GM23338 (cell line): ENCODE data around the gene FRY. TPM values are rescaled to one million over a fixed set of nuclear protein-coding genes. Genes with fewer than 3 reads are reported as not detected.

Source experiments
- ATAC-seq: fragments of 200-7000 bp; cut with Tn5 transposase; 3 replicates; pipeline ENCODE4 v1.9.1; 2020
- DNase-seq: peaks from one replicate; pipeline ENCODE4 v3.0.0-alpha.2; 2015; ENCODE audit warnings: low spot score
- H2AFZ ChIP-seq: fragments of 200-600 bp; sonication (generic); 2 replicates; pipeline ENCODE4 v1.8.0; 2016; ENCODE audit warnings: antibody characterized with exemption, mild to moderate bottlenecking, moderate library complexity
- H3F3A ChIP-seq: fragments of 200-600 bp; sonication (generic); replicated peaks from 2 replicates; pipeline ENCODE4 v1.8.0; 2017; ENCODE audit warnings: antibody characterized with exemption, mixed run types, low read depth
- H3K27ac ChIP-seq: fragments of 200-600 bp; sonication (generic); 2 replicates; pipeline ENCODE4 v1.6.1; 2016; ENCODE audit warnings: low read depth
- H3K27me3 ChIP-seq: fragments of 200-600 bp; sonication (generic); 2 replicates; pipeline ENCODE4 v1.8.0; 2016; ENCODE audit warnings: mild to moderate bottlenecking, mixed run types, moderate library complexity; ENCODE audit not compliant: insufficient read depth
- H3K36me3 ChIP-seq: fragments of 200-600 bp; sonication (generic); 2 replicates; pipeline ENCODE4 v1.8.0; 2016; ENCODE audit warnings: mild to moderate bottlenecking; ENCODE audit not compliant: insufficient read depth
- H3K4me1 ChIP-seq: fragments of 200-600 bp; sonication (generic); 2 replicates; pipeline ENCODE4 v1.8.0; 2016; ENCODE audit warnings: mild to moderate bottlenecking, moderate library complexity; ENCODE audit not compliant: insufficient read depth
- H3K4me2 ChIP-seq: fragments of 200-600 bp; sonication (generic); 2 replicates; pipeline ENCODE4 v1.7.1; 2017; ENCODE audit warnings: mixed run types
- H3K4me3 ChIP-seq: fragments of 200-600 bp; sonication (generic); 2 replicates; pipeline ENCODE4 v1.6.1; 2016; ENCODE audit warnings: mixed run types
- H3K79me2 ChIP-seq: fragments of 200-600 bp; sonication (generic); replicated peaks from 2 replicates; pipeline ENCODE4 v1.8.0; 2017; ENCODE audit warnings: mild to moderate bottlenecking; ENCODE audit not compliant: insufficient read depth
- H3K9me2 ChIP-seq: fragments of 200-600 bp; sonication (generic); 2 replicates; pipeline ENCODE4 v1.8.0; 2017; ENCODE audit not compliant: insufficient read depth
- H4K20me1 ChIP-seq: fragments of 200-600 bp; sonication (generic); replicated peaks from 2 replicates; pipeline ENCODE4 v1.8.0; 2017; ENCODE audit warnings: mild to moderate bottlenecking; ENCODE audit not compliant: insufficient read depth
- H3K27ac Mint-ChIP-seq: 2 replicates; pipeline ENCODE4 v1.8.0; 2020; ENCODE audit warnings: inconsistent platforms, mild to moderate bottlenecking, moderate library complexity, mixed read lengths
- H3K27me3 Mint-ChIP-seq: 3 replicates; pipeline ENCODE4 v1.8.0; 2022; ENCODE audit warnings: low read depth, mild to moderate bottlenecking, moderate library complexity, mixed read lengths, inconsistent platforms; ENCODE audit not compliant: insufficient read depth, poor library complexity
- H3K36me3 Mint-ChIP-seq: 3 replicates; pipeline ENCODE4 v1.8.0; 2021; ENCODE audit warnings: low read depth, mild to moderate bottlenecking, inconsistent platforms, moderate library complexity, mixed read lengths
- H3K4me1 Mint-ChIP-seq: 3 replicates; pipeline ENCODE4 v1.8.0; 2020; ENCODE audit warnings: mild to moderate bottlenecking, inconsistent platforms, mixed read lengths
- H3K4me3 Mint-ChIP-seq: 3 replicates; pipeline ENCODE4 v1.8.0; 2021; ENCODE audit warnings: moderate library complexity, mild to moderate bottlenecking, inconsistent platforms, mixed read lengths
- H3K9me3 Mint-ChIP-seq: 3 replicates; pipeline ENCODE4 v1.8.0; 2020; ENCODE audit warnings: moderate library complexity, mild to moderate bottlenecking, inconsistent platforms, mixed read lengths
- EZH2phosphoT487 ChIP-seq: fragments of 200-600 bp; sonication (generic); IDR thresholded peaks from one replicate; pipeline ENCODE4 v1.8.1; 2018; ENCODE audit warnings: antibody characterized with exemption; ENCODE audit not compliant: unreplicated experiment
- JUNB ChIP-seq: IDR thresholded peaks from one replicate; pipeline ENCODE4 v1.6.1; 2016; ENCODE audit warnings: antibody characterized with exemption; ENCODE audit not compliant: unreplicated experiment
- NANOG ChIP-seq: IDR thresholded peaks from 2 replicates; pipeline ENCODE4 v1.6.1; 2016; ENCODE audit warnings: antibody characterized with exemption, borderline replicate concordance
- ZNF114 ChIP-seq: fragments of 250-450 bp; sonication (Bioruptor Pico); IDR thresholded peaks from 2 replicates; pipeline ENCODE4 v1.5.0; 2020; ENCODE audit warnings: mild to moderate bottlenecking, moderate library complexity
- ZNF331 ChIP-seq: fragments of 250-450 bp; sonication (Bioruptor Pico); IDR thresholded peaks from 2 replicates; pipeline ENCODE4 v1.5.0; 2020; ENCODE audit warnings: low read depth, mild to moderate bottlenecking, moderate library complexity
- polyA plus RNA-seq: library from polyadenylated mRNA; unstranded; fragments of >200 nt; fragmentation: Nextera tagmentation; extraction: Ambion mirVana; gene quantifications from 2 replicates; pipeline ENCODE4 v1.2.1, GENCODE V29; 2016
- total RNA-seq: library from RNA; depleted of rRNA; stranded (reverse); fragments of >200 nt; shearing (Covaris generic); gene quantifications from 2 replicates; pipeline ENCODE4 v1.2.3, GENCODE V29; 2014
- TF ChIP-seq, protein P1 (sequence below): IDR thresholded peaks from 2 replicates; pipeline ENCODE4 v1.6.1; 2016; ENCODE audit warnings: antibody characterized with exemption
- TF ChIP-seq, protein P2 (sequence below): IDR thresholded peaks from one replicate; pipeline ENCODE4 v1.6.1; 2018; ENCODE audit warnings: antibody characterized with exemption; ENCODE audit not compliant: unreplicated experiment
- TF ChIP-seq, protein P3 (sequence below), 2 experiments: fragments of 200-600 bp in 1 of 2; sonication (generic) in 1 of 2; conservative IDR thresholded peaks; 2 replicates each; pipeline versions ENCODE4 v1.5.1 to v1.6.1; 2016 to 2017; ENCODE audit warnings: antibody characterized with exemption in 2 of 2, low read depth in 2 of 2, mild to moderate bottlenecking in 2 of 2, moderate library complexity in 1 of 2
- TF ChIP-seq, protein P4 (sequence below): fragments of 250-450 bp; sonication (Bioruptor Pico); IDR thresholded peaks from 2 replicates; pipeline ENCODE4 v1.5.0; 2020; ENCODE audit warnings: mild to moderate bottlenecking, moderate library complexity

FRY gene
- total and polyA plus RNA-seq, 2 experiments from 2014 or later, result 2.4 to 10.1 TPM

DNA sequence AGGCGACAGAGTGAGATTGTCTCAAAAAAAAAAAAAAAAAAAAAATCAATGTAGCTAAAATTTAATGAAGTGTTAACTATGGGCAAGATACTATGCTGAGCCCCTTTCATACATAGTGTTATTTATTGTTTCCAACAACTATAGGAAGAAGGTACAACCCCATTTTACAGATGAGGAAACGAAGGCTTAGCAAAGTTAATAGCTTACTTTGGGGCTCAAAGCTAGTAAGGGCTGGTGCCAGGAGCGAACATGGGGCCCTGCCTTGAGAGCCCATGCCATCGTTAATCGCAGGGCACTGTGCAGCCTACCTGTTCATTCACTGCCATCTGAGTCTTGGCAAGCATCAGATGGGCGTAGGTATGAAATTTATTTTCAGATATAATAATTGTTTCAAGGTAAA, 1.9 kb upstream of the FRY start (continued):
- TF ChIP-seq JUNB, result no peak
- no peak for TF ChIP-seq ZNF331 (CRISPR knock-in tag)
- TF ChIP-seq, protein P1, sequence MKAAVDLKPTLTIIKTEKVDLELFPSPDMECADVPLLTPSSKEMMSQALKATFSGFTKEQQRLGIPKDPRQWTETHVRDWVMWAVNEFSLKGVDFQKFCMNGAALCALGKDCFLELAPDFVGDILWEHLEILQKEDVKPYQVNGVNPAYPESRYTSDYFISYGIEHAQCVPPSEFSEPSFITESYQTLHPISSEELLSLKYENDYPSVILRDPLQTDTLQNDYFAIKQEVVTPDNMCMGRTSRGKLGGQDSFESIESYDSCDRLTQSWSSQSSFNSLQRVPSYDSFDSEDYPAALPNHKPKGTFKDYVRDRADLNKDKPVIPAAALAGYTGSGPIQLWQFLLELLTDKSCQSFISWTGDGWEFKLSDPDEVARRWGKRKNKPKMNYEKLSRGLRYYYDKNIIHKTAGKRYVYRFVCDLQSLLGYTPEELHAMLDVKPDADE, result no peak
- TF ChIP-seq, protein P2, sequence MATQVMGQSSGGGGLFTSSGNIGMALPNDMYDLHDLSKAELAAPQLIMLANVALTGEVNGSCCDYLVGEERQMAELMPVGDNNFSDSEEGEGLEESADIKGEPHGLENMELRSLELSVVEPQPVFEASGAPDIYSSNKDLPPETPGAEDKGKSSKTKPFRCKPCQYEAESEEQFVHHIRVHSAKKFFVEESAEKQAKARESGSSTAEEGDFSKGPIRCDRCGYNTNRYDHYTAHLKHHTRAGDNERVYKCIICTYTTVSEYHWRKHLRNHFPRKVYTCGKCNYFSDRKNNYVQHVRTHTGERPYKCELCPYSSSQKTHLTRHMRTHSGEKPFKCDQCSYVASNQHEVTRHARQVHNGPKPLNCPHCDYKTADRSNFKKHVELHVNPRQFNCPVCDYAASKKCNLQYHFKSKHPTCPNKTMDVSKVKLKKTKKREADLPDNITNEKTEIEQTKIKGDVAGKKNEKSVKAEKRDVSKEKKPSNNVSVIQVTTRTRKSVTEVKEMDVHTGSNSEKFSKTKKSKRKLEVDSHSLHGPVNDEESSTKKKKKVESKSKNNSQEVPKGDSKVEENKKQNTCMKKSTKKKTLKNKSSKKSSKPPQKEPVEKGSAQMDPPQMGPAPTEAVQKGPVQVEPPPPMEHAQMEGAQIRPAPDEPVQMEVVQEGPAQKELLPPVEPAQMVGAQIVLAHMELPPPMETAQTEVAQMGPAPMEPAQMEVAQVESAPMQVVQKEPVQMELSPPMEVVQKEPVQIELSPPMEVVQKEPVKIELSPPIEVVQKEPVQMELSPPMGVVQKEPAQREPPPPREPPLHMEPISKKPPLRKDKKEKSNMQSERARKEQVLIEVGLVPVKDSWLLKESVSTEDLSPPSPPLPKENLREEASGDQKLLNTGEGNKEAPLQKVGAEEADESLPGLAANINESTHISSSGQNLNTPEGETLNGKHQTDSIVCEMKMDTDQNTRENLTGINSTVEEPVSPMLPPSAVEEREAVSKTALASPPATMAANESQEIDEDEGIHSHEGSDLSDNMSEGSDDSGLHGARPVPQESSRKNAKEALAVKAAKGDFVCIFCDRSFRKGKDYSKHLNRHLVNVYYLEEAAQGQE, result no peak
- TF ChIP-seq NANOG, result no peak
- TF ChIP-seq ZNF114, result no peak
- no peak for TF ChIP-seq EZH2phosphoT487

DNA sequence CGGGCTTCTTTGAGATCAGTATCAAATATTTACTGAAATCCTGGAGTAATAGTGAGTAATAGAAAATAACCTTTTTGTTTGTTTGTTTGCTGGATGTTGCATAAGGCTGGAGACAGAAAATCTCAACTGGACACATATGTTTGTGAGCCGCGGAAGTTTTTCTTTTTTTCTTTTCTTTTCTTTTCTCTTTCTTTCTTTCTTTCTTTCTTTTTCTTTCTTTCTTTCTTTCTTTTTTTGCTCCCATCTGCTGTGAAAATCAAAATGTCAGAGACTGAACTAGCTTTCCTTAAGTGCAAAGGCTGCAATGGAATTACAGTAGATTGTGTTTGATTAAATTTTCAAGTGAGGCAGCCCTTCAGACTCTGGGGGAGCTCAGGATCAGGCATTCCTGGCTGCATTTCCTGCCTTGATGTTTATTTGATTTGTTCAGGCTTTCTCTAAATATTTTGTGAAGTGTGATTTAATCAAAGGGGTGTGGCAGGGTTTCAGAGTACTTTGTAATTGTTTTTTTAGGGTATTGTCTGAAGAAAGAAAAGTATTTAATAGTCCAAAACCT, 319 bp downstream of the FRY start:
- Mint-ChIP-seq H3K4me1 (peaks cover 49% of the 10 kb centered on the region), H3K4me3 (peak overlapping the region; percentile 79), H3K36me3 (no peaks in the 10 kb centered on the region), H3K9me3 (no peaks in the 10 kb centered on the region), H3K27ac (peak overlapping the region; percentile 76; the same call in 1 of the 2 replicates), H3K27me3 (no peaks in the 10 kb centered on the region)
- H3K27me3 ChIP-seq, result no peaks in the 10 kb centered on the region
- no peaks in the 10 kb centered on the region for H3K79me2 ChIP-seq
- H3K4me2 ChIP-seq, result peak overlapping the region; percentile 78
- H4K20me1 ChIP-seq, result no peaks in the 10 kb centered on the region
- H3K27ac ChIP-seq, result no peak overlapping the region; the same call in 1 of the 2 replicates
- no peaks in the 10 kb centered on the region for H3K36me3 ChIP-seq
- TF ChIP-seq, protein P3, sequence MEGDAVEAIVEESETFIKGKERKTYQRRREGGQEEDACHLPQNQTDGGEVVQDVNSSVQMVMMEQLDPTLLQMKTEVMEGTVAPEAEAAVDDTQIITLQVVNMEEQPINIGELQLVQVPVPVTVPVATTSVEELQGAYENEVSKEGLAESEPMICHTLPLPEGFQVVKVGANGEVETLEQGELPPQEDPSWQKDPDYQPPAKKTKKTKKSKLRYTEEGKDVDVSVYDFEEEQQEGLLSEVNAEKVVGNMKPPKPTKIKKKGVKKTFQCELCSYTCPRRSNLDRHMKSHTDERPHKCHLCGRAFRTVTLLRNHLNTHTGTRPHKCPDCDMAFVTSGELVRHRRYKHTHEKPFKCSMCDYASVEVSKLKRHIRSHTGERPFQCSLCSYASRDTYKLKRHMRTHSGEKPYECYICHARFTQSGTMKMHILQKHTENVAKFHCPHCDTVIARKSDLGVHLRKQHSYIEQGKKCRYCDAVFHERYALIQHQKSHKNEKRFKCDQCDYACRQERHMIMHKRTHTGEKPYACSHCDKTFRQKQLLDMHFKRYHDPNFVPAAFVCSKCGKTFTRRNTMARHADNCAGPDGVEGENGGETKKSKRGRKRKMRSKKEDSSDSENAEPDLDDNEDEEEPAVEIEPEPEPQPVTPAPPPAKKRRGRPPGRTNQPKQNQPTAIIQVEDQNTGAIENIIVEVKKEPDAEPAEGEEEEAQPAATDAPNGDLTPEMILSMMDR (conservative IDR thresholded peaks at IDR 0.05; ENCODE audit: low read depth in 2 of 2), result no peak
- TF ChIP-seq, protein P4, sequence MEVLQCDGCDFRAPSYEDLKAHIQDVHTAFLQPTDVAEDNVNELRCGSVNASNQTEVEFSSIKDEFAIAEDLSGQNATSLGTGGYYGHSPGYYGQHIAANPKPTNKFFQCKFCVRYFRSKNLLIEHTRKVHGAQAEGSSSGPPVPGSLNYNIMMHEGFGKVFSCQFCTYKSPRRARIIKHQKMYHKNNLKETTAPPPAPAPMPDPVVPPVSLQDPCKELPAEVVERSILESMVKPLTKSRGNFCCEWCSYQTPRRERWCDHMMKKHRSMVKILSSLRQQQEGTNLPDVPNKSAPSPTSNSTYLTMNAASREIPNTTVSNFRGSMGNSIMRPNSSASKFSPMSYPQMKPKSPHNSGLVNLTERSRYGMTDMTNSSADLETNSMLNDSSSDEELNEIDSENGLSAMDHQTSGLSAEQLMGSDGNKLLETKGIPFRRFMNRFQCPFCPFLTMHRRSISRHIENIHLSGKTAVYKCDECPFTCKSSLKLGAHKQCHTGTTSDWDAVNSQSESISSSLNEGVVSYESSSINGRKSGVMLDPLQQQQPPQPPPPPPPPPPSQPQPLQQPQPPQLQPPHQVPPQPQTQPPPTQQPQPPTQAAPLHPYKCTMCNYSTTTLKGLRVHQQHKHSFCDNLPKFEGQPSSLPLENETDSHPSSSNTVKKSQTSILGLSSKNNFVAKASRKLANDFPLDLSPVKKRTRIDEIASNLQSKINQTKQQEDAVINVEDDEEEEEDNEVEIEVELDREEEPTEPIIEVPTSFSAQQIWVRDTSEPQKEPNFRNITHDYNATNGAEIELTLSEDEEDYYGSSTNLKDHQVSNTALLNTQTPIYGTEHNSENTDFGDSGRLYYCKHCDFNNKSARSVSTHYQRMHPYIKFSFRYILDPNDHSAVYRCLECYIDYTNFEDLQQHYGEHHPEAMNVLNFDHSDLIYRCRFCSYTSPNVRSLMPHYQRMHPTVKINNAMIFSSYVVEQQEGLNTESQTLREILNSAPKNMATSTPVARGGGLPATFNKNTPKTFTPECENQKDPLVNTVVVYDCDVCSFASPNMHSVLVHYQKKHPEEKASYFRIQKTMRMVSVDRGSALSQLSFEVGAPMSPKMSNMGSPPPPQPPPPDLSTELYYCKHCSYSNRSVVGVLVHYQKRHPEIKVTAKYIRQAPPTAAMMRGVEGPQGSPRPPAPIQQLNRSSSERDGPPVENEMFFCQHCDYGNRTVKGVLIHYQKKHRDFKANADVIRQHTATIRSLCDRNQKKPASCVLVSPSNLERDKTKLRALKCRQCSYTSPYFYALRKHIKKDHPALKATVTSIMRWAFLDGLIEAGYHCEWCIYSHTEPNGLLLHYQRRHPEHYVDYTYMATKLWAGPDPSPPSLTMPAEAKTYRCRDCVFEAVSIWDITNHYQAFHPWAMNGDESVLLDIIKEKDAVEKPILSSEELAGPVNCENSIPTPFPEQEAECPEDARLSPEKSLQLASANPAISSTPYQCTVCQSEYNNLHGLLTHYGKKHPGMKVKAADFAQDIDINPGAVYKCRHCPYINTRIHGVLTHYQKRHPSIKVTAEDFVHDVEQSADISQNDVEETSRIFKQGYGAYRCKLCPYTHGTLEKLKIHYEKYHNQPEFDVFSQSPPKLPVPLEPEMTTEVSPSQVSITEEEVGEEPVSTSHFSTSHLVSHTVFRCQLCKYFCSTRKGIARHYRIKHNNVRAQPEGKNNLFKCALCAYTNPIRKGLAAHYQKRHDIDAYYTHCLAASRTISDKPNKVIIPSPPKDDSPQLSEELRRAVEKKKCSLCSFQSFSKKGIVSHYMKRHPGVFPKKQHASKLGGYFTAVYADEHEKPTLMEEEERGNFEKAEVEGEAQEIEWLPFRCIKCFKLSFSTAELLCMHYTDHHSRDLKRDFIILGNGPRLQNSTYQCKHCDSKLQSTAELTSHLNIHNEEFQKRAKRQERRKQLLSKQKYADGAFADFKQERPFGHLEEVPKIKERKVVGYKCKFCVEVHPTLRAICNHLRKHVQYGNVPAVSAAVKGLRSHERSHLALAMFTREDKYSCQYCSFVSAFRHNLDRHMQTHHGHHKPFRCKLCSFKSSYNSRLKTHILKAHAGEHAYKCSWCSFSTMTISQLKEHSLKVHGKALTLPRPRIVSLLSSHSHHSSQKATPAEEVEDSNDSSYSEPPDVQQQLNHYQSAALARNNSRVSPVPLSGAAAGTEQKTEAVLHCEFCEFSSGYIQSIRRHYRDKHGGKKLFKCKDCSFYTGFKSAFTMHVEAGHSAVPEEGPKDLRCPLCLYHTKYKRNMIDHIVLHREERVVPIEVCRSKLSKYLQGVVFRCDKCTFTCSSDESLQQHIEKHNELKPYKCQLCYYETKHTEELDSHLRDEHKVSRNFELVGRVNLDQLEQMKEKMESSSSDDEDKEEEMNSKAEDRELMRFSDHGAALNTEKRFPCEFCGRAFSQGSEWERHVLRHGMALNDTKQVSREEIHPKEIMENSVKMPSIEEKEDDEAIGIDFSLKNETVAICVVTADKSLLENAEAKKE (CRISPR knock-in tag), result no peak
- no peaks in the 10 kb centered on the region for H3F3A ChIP-seq
- H2AFZ ChIP-seq, result peak overlapping the region; percentile 74
- H3K4me3 ChIP-seq, result peak overlapping the region; percentile 70
- peaks cover 34% of the 10 kb centered on the region for H3K4me1 ChIP-seq
- ATAC-seq (no peak), DNase-seq (peak; percentile 33)
- no peaks in the 10 kb centered on the region for H3K9me2 ChIP-seq
